GM21447 (cell line): Measurements from ENCODE around the gene LAMP1.
"Not testable (repeated sequence)": the region's sequence is repeated elsewhere in the genome, so short reads cannot be mapped to it uniquely, and the experiment has no call there.

Experiments
- ATAC-seq: cut with Tn5 transposase; IDR thresholded peaks from one replicate; pipeline ENCODE4 v1.9.1; 2021; ENCODE audit not compliant: unreplicated experiment

Gene LAMP1

DNA sequence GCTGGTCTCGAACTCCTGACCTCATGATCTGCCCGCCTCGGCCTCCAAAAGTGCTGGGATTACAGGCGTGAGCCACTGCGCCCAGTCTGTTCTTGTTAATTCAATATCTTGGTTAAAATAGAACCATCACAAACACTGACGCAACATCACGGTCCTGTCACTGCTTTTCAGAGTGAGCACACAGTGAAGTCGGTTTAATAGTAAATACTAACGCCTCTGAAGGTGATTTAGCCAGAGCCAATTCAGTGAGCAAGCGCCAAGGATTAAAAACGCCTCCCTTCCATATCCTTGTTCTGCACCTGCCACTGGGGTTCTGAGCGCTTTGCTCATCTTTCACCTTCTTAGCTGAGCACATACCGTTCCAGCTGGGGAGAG is 30.3 kb downstream of the LAMP1 start:
- no peak for ATAC-seq

DNA sequence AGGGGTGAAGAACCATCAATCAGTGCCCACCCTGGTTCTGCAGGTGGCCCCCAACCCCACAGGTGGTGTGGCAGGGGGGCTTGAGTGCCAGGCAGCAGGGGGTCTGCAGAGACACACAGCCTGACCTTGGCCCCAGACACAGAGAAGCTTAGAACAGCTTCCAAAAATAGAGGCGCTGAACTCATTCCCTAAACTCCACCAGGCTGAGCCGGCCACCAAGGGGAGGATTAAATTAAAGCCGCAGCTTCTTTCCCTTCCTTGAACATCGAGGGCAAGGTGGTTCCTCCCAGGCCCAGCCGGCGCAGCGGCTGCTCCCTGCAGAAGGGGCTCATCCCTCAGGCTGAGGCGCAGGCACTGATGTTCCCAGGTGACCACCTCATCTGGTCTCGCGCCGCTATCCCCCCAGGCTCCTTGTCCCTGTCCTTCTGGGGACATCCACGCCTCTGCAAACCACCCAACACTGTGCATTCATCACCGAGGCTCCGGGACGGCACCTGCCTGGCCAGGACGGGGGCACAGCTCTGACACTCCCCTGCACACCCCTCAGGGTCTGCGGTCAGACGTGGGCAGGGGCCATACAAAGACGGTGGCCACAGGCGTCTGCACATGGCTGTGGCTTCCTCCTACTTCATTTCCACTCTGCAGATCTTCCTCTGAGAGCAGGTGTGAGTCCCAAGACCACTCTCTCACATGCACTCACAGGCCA is 30.9 kb downstream of the LAMP1 start:
- no peak for ATAC-seq

GRCh38 chr13:113328851-113329250 is 31.8 kb downstream of the LAMP1 start:
- ATAC-seq: no peak

DNA sequence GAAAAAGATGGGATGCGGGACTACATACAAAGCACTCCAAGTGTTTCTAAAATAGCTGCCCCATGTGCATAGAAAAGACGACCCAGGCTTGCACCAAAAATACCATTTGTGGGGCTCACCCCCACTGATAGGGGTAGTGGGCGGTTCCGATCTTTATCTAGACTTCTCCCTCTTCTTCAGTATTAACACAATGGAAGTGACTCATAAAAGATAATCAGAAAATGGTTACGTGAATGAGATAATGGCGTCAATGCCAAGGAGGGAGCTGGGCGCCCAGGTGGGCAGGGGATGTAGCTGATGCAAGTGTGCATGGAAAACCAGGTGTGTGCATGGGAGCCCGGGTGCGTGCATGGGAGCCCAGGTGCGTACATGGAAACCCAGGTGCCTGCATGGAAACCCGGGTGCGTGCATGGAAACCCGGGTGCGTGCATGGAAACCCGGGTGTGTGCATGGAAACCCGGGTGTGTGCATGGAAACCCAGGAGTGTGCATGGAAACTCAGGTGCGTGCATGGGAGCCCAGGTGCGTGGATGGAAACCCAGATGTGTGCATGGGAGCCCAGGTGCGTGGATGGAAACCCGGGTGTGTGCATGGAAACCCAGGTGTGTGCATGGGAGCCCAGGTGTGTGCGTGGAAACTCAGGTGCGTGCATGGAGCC is 32.7 kb downstream of the LAMP1 start:
- no peak for ATAC-seq

GRCh38 chr13:113332615-113333014 is 35.6 kb downstream of the LAMP1 start:
- no peak for ATAC-seq

GRCh38 chr13:113333076-113333475 is 36.0 kb downstream of the LAMP1 start:
- ATAC-seq: no peak

GRCh38 chr13:113337556-113337955 is 40.5 kb downstream of the LAMP1 start:
- ATAC-seq: no peak

DNA sequence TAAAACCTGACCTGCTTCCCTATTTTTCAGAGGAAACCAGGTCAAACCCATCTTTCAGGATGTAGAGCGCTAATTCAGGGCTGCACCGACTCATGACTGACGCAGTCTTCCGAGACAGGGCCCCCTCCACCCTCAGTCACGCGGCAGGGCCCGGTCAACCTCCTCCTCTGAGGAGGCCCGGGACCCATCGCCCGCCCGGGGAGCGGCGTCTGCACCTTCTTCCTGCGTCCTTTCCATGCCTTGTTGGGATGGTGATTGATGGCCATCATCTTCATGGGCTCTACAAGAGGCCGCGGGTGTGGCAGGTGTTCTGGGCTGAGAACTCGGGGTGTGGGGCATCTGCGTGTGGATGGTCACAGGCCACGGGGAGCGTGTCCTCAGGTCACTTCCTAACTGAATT is 40.9 kb downstream of the LAMP1 start:
- no peak for ATAC-seq

DNA sequence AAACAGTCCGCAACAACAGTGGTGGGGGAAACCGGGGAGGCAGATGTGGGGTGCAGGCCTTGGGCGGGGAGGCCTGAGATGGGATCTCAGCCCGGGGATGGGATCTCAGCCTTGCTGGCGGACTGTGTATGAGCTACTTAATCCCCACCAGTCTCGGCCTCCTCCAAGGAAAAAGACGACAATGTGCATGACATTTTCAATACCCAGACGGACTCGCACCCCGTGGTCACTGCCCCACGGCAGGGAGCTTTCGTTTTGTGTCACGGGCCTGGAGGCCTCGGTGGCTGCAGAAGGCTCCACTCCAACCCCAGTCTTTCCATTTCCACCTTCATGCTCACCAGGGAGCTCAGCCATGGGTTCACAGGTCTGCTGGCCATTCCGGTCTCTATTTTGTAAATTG is 41.4 kb downstream of the LAMP1 start:
- no peak for ATAC-seq

GRCh38 chr13:113342820-113343691 is 46.0 kb downstream of the LAMP1 start:
- no peak for ATAC-seq

GRCh38 chr13:113343692-113343968 is 46.6 kb downstream of the LAMP1 start:
- ATAC-seq: no peak

- ATAC-seq: no peak
Observed at GRCh38 chr13:113345486-113345885, 48.4 kb downstream of the LAMP1 start.

- ATAC-seq: not testable (repeated sequence)
Observed at GRCh38 chr13:113347736-113348225, 50.7 kb downstream of the LAMP1 start.

- ATAC-seq: no peak
Observed at GRCh38 chr13:113348591-113348990, 51.6 kb downstream of the LAMP1 start.

DNA sequence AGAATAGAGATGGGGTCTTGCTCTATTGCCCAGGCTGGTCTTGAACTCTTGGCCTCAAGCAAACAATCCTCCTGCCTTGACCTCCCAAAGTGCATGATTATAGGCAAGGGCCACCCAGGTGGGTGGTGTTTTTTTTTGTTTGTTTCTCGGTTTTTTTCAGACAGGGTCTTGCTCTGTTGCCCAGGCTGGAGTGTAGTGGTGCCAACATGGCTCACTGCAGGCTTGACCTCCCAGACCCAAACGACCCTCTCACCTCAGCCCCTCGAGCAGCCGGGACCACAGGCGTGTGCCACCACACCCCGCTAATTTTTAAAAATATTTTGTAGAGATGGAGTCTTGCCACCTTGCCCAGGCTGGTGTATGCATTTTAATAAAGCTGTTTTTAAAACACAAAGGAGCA is 52.0 kb downstream of the LAMP1 start:
- no peak for ATAC-seq

DNA sequence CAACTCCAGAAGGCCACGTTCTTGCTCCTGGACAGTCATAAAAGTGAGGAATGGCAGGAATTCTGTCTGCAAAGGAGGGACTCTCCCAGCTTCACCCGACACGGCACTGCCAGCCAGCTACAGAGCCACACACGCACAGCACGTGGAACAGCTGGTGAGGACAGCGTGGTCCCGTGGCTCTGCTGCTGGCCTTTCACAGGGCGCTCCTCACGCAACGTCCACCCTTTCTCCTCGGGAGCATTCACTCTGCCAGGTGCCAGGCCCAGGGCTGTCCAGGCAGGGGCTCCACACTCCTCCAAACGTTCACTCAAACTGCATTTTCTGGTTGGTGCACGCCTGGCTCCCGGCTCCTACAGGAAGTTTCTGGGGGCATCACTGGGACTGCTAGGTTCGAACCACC is 52.5 kb downstream of the LAMP1 start:
- no peak for ATAC-seq

DNA sequence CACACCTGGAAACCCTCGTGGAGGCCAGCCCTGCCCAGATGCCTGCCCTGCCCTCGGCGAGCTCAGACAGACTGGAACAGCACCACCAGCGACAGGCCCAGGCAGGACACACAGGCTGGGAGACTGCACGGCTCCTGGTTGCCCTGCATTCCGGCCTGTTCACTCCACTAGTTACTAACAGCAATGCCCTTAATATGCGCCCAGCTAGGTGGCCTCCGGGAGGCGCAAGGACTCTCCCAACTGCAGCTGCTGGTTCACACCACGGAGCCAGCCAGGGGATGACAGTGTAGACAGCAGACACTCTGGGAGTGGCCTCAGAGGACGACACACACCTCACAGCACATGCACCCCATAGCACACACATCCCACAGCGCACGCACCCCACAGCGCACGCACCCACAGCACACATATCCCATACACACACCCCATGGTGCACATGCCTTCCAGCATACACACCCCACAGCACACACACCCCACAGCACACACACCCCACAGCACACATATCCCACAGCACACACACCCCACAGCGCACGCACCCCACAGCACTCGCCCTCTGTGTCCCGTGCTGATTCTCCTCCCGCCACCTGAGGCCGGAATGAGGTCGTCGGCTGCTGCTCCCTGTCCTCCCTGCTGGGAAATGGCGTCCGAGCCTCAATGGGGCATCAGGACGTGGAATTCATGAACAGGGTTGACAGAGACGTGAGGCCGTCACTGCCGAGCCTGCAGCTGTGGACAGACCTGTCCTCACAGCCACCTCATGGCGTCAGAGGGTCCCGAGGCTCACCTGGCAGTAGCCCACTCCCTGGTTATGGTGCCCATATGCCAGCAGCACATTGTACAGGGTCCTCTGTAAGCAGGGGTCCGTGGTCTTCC is 53.3 kb downstream of the LAMP1 start:
- no peak for ATAC-seq

DNA sequence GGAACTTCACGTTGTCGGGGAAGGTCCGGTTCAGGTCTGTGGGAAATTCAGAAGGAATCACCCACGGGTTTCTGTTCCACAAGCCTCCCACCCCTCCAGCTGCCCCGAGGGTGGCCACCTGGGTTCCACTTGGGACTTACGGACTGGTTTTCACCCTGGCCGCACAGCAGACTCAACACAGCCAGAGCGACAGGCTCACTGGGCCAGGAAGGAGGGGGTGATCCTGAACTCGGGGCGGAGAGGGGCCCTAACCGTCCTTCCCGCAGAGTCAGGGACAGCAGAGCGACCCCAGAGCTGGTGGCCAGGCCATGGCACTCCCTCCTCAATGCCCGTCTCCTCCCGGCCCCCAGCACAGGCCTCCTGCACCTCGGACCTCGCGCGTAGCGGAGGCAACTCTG is 53.9 kb downstream of the LAMP1 start:
- no peak for ATAC-seq

DNA sequence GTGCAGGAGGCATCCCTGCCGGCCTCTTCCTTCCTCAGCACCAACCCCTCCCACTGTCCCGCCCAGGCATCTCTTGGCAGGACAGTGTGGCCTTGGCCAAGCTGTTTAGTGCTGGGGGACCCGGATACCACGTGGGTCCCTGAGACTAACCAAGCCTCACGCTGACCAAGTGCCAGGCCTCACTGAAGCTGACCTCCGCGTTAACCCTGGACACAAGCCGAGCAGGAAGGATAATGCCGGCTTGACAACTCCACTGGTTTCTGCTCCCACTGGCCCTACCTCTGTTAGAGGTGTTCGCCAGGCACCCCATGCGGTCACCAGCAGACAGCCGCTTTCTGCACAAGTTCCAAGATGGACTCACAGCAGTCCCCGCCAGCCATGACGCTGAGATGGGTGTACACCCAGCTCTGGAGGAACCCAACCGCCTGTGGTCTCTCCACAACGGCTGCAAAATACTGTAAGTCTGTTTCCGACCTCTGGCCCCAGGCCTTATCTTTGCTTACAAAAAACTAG is 54.5 kb downstream of the LAMP1 start:
- no peak for ATAC-seq

GRCh38 chr13:113353254-113353653 is 56.2 kb downstream of the LAMP1 start:
- no peak for ATAC-seq
